ENCODE measurements around the gene PYY.
"Not testable (repeated sequence)": the region's sequence is repeated elsewhere in the genome, so short reads cannot be mapped to it uniquely, and the experiment has no call there.

Gene PYY

GRCh38 chr17:43953746-43954145 lies at the start of gene PYY:
TSS of gene PYY (minus strand) at chr17:43953940. CDS start at chr17:43953483, 457 bp downstream.
- no peak for DNase-seq

DNA sequence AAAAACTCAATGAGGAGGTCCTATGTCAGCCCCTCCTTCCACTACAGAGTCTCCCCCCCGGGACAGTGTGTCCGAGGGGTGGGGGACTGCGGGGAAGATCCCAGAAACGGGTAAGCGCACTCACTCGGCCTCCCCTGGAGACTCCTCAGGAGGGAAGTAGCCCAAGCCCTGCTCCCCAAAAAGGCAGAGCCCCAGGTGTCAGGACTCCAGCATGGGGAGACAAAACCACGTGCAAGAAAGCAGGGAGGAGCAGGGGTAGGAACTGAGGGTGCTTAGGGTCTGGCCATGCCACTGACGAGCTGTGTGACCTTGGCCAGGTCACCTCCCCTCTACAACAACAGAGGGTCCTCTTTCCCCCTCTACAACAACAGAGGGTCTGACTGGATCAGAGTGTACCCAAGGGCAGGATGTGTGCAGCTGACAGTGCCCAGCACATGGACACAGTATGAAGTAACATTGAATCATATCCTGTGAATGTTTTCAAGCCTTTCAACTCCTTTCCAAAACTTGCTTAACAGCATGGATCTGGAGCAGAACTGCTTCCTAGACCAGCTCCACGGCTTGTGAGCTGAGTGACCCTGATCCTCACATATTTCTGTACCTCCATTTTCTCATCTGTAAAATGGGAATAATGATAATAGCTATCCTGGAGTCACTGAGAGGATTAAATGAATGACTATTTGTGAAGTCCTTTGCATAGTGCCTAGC lies 48.6 kb upstream of the PYY start:
- no peak for DNase-seq

GRCh38 chr17:44001461-44001920 lies 47.8 kb upstream of the PYY start:
- DNase-seq = no peak

DNA sequence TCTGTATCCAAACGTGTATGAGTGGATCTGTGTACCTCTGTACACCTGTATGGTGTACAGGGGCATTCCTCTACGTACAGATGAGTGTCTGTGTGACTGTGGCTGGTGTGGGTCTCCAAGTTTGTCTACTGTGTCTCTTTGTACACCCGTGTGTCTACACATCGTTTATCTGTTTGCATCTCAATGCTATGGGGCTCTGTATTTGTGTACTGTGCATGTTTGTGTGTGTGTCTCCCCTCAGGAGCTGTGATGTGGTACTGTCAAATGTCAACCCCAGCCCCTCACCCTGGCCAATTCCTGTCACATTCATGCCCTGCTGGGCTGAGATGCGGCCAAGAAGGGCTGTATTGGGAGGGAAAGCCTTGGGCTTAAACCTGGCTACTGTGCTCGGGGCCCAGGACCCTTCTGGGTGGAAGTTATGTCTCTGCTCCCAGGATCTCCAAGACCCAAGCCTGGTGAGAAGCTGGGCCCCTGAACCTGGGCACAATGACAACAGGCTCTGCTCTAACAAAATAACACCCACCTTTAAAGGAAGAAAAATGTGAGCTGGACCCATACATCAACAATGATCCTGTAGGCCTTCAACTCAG lies 47.2 kb upstream of the PYY start:
- no peak for DNase-seq

DNA sequence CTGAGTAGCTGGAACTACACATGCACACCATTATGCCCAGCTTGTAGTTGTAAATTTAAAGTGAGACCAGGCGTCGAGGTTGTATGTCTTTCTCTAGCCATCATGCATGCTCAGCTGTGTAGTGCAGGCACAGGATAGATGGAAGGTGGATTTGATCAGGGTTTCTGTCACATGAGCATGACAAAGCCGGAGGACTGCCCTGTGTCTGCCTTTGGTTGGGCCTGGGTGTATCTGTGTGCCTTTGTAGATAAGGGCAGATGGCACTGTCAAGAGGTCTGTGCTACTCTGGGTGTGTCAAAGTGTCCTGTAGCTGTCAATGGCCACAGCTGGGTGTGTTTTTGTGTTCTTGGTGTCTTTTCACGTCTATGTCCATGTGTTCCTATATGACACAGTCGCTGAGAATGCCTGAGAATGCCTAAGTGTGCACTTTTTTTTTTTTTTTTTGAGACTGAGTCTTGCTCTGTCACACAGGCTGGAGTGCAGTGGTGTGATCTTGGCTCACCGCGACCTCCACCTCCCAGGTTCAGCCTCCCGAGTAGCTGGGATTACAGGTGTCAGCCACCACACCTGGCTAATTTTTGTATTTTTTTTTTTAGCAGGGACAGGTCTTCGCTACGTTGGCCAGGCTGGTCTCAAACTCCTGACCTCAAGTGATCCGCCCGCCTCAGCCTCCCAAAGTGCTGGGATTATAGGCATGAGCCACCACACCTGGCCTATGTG lies 46.6 kb upstream of the PYY start:
- DNase-seq = no peak

DNA sequence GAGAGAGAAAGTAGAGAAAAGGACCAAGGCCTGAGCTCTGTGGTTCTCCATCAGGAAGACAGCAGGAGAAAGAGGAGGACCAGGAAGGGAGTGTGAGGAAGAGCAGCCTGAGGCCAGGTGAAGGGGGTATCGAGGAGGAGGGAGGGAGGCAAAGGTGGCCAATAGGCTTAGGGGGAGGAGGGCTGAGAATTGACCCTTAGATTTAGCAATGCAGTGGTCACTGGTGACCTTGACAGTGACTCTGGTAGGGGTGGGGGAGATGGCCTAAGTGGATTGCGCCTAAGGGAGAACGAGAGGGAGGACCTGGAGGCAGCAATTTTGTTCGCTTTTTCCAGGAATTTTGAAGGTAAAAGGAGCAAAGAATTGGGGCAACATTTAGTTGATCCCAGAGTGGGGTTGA lies 45.3 kb upstream of the PYY start:
- no peak for DNase-seq

- no peak for DNase-seq
Observed at GRCh38 chr17:43998552-43998951, 44.8 kb upstream of the PYY start.

DNA sequence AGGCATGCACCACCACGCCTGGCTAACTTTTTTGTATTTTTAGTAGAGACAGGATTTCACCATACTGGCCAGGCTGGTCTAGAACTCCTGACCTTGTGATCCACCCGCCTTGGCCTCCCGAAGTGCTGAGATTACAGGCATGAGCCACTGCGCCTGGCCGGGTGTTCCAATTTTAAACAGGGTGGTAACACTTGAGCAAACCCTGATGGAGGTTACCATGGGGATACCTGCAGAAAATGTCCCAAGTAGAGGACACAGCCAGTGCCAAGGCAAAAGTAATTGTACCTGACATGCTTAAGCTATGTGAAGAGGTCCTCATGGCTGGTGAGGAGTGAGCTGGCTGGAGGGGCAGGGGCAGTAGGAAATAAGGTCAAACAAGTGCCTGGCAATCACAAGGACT lies 43.4 kb upstream of the PYY start:
- not testable (repeated sequence) for DNase-seq

- no peak for DNase-seq
Observed at GRCh38 chr17:43995150-43995471, 41.4 kb upstream of the PYY start.

GRCh38 chr17:43994272-43995149 lies 40.8 kb upstream of the PYY start:
- peak; percentile 89 for DNase-seq

- no peak for DNase-seq
Observed at GRCh38 chr17:43992641-43993040, 38.9 kb upstream of the PYY start.

DNA sequence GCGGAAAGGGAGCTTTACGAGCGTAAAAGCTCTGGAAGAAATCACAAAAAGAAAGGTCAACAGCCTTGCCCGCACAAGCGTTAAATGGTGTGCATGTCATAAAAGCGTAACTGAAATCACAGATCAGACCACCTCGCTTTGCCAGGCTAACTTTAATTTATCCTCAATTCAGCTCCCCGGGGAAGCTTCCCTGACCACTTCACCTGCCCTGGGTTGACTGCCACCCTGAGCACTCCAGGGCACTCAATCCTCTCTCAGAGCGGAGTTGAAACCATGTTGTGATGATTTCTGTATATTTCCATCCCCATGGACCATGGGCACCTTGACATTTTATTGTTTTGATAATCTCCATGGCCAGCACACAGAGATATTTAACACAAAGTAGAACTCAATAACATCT lies 34.6 kb upstream of the PYY start:
- no peak for DNase-seq

- DNase-seq = no peak
Observed at GRCh38 chr17:43987131-43988021, 33.6 kb upstream of the PYY start.

DNA sequence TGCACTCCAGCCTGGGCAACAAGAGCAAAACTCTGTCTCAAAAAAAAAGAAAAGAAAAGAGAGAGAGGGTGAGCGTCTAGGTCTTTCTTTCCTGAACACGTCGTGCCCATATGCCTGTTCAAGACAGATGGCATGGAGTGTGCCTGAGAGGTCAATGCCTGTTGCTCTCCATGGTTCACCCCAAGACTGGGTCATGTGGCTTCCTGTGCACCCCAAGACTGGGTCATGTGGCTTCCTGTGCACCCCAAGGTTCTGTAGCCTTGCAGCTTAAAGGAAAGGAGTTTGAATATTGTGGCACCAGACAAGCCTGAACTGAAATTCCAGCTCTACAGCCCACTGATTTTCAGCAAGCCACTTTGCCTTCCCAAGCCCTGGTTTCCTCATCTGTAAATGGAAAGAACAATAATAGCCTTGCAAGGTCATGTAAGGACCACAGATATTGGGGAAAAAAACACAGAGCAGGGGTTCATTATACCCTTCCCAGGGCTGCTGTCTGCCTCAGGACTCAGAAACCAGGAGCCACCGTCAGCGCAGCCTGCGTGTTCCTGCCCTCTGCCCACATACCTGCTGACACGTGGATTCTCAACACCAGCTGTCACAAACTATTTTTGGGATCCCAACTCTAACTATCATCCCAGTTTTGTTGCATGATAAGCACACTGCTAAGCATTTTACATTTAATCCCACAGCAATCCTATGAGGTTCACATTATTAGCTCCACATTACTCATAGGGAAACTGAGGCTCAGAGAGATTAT lies 32.7 kb upstream of the PYY start:
- no peak for DNase-seq

- DNase-seq = no peak
Observed at GRCh38 chr17:43984521-43984920, 30.8 kb upstream of the PYY start.

DNA sequence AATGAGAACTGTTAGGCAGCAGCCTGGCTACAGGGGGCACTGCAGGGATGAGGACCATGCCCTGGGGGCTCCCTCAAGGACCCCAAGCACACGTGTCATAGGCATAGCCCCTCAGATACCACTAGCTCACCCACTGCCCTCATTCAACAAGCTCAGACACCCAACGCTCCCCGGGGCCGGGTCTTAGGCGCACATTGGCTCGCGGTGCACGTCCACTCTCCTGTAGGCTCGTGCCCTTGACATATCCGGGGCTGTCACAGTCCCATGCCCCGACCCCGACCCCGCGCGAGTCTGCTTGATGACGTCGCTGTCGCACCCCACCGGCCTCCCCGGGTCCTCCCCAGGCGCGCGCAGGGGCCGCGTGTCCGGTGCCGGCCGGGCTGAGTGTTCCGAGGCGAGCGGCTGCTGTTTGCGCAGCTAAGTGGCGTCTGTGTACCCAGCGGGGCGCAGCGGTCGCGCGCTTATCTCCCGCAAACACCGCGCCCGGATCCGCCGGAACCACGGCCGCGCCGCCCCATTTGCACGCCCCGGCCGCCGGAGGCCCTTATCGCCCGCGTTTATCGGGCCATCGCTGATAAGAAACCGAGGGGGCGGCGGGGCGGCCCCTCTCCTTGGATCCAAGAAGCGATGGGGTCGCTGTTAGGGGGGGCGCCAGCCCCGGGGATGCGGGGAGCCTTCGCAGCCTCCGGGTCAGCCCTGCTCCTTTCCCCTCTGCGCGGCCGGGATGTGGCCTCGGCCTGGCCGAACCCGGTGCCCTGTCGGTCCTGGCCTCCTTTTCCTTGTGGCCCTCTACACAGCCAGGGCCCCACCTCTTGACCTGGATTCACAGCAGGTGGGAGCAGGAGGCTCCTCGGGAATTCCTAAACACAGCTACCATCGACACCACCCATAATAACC lies 30.0 kb upstream of the PYY start:
- DNase-seq = no peak

- DNase-seq = no peak
Observed at GRCh38 chr17:43983196-43983514, 29.4 kb upstream of the PYY start.

DNA sequence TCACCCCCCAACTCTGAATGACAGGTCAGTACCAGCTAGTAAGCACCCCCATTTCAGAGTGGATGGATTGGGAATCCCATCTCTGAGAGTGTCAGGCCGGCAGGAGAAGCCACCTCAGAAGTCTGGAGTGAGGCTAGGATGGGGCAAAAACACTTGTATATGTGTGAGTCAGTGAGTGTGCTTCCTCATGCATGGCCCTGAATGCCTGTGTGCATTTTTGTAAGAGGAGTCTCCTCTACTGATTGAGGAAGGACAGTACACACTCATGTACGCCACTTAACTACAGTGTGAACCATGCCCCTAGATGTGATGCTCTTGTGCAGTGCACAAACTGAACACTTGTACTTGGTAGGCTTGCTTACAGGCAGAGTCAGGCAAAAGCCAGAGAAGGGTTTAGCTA lies 28.4 kb upstream of the PYY start:
- no peak for DNase-seq

DNA sequence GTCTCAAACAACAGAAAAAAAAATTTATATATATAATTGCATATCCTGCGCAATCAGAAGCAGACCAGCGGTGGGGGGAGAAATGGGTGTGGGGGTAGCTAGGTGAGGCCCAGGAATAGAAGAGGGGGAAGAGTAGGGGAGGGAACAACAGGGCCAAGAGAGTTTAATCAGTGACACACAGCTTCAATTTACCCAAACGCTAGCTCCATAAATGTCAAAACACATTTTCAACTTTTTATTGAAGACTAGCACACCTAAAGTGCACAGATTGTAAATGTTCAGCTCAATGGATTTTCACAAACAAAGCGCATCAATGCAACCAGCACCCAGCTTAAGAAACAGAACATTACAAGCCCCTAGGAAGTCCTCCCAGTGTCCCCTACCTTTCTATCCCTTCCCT lies 25.9 kb upstream of the PYY start:
- DNase-seq = no peak

DNA sequence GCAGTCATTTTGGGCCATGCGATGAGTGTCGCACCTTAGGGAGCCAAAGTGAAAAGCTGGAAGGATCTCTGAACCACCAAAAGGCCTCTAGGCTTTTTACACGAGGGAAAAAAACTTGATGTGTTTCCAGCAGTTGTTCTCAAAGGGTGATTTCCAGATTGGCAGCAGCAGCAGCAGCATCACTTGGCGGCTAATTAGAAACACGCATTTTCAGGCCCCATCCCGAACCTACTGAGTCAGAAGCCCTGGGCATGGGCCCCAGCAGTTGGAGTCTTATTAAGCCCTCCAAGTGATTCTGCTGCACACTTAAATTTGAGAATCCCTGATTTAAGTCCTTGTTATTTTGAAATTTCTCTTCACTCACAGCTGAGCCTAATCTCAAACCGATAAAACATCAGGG lies 25.3 kb upstream of the PYY start:
- no peak for DNase-seq

DNA sequence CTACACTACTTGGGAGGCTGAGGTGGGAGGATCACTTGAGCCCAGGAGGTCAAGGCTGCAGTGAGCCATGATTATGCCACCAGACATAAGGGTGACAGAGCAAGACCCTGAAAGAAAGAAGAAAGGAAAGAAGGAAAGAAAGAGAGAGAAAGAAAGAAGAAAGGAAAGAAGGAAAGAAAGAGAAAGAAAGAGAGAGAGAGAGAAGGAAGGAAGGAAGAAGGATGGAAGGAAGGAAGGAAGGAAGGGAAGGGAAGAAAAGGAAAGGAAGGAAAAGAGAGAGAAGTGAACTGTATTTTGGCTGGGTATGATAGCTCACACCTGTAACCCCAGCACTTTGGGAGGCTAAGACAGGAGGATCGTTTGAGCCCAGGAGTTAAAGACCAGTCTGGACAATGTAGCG lies 24.3 kb upstream of the PYY start:
- DNase-seq = no peak

Measured in islet precursor cell (in vitro differentiated cells).